HG02885 (cell line): ENCODE results near the gene TRAPPC12.
"Not testable (repeated sequence)": the region's sequence is repeated elsewhere in the genome, so short reads cannot be mapped to it uniquely, and the experiment has no call there.

Source experiments
- ATAC-seq: cut with Tn5 transposase; IDR thresholded peaks from one replicate; pipeline ENCODE4 v1.9.1; 2021; ENCODE audit warnings: mild to moderate bottlenecking; ENCODE audit not compliant: unreplicated experiment, poor library complexity

Gene TRAPPC12

DNA sequence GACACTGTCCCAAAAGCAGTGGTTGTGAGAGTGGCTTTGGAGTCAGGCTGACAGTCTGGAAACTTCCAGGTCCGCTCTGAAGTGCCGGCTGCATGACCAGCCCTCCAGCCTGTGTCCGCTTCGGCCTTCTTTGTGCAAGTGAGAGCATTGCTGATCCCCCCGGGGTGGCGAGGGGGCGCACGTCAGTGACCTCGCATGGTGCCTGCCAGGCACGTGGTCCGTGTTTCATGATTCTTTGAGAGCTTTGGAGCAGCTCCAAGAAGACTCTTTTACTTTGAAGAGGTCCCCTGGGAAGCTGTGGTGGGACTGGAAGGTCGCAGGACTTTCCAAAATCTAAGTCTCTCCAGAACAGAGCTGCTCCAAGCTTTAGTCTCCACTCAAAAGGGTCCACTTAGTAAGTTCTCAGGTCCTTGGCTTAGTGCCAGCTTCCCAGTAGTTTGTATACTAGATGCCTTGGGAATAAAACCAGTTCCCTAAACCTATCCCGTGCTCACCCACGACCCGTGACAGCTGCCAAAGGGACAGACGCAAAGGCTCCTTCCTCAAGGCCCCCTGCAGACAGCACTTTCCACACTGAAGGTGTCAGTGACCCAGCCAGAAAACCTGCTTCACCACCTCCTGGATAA lies 71.0 kb downstream of the TRAPPC12 start:
- ATAC-seq = no peak

DNA sequence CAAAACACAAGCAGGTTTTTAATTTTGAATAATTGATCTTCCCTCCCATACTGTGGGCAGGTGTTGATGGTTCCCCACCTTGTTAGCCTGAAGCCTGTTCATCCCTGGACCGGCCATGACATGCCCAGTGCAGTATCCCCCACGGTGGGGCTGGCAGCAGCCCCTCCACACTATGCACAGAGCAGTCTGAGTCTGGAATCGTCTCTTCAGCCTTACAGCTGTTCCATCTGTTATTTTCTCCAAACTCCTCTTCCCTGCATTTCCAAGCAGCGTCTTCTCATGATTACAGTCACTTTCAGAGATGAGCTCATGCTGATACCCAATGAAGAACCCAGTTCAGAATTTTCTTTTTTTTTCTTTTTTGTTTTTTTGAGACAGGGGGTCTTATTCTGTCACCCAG lies 71.7 kb downstream of the TRAPPC12 start:
- ATAC-seq = no peak

DNA sequence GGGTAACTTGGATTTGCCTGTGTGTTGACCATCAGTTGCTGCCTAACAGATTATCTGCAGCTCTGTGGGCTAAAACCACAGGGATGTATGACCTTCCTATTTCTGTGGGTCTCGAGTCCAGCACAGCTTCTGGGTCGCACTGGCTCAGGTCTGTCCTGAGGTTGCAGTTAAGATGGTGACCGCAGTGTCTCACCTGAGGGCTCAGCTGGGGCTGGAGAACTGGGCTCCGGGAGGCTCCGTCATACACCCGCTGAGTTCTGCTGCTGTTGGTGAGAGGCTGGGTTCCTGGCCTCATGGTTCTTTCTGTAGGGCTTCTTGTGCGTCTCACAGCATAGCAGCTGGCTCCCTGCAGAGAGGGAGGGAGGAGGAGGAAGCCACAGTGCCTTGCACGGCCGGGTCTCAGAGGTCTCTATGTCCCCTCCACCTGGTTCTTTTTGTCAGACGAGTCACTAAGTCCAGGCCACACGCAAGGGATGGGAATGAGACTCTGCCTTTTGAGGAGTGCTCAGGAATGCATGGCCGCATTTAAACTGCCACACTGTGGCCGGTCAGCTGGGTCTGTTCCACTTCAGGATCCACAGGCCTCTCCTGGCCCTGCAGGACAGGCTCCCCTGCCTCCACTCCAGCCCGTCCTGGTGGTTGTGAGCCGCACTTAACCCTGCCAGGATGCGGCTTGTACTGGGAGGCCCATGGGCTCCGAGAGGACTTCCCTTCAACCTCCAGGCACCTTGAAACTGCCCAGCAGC lies 72.6 kb downstream of the TRAPPC12 start:
- ATAC-seq = no peak

DNA sequence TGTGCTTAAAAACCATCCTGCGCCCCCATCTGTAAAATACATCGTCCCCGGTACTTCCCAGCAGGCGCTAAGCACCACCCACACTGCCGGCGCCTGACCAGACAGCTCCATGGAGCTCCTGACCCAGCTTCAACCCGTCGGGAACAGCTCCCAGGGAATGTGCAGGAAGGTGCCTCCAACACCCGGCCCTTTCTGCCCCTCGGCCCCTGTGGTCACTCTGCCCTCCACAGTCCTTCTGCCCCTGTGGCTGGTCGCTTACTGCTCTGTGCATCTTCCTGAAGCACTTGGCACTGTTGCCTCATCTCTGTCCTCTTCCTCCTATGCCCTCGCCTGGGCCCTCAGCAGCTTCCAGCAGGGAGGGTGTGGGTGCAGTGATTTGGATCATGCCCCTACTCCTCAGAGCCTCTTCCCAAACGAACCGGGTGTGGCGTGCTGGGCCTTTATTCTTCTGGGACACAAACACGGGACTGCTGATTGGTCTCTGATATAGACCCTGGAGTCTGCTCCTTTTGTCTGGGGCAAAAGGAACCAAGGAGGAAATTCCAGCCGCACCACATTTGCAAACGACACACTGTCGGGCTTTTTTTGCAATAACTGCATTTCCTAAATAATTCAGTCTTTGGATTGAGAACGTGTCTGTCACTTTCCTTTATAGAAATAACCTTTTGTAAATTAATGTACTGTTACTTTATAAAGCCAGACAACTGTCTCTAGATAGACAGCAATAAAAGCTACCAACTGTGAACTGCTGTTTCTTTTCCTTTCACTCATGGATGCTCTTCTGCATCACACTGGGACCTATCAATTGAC lies 73.9 kb downstream of the TRAPPC12 start:
- ATAC-seq = no peak

DNA sequence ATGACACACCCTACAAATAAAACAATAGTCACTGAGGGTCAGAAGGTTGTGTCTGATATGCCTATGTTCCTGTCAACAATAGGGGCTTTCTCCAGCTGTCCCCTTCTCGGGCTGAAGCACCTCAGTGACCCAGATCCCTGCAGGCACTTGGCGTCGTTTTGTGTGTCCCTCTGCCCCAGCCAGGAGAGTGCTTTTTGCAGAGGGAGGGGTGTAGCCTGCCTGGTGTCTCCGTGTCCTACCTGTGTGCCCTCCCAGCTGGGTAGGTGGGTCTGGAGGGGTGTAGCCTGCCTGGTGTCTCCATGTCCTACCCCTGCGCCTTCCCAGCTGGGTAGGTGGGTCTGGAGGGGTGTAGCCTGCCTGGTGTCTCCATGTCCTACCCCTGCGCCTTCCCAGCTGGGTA lies 74.5 kb downstream of the TRAPPC12 start:
- not testable (repeated sequence) for ATAC-seq

DNA sequence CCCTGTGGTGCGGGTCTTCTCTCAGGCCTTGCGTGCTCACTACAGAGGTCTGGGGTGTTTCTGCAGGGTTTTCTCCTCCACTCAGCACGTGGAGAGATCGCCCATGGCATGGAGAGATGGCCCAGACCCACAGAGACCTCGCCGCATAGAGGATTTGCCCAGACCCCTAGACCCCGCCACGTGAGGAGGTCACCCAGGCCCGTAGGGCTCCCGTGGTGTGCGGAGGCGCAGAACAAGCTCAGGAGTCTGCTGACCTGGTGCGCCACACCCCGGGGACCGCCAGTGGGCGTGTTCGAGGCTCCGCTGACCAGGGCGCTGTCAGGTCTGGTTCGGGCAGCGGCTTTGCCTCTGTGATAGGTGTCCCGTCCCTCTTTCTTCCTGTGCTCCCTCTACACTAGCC lies 75.3 kb downstream of the TRAPPC12 start:
- ATAC-seq = no peak

DNA sequence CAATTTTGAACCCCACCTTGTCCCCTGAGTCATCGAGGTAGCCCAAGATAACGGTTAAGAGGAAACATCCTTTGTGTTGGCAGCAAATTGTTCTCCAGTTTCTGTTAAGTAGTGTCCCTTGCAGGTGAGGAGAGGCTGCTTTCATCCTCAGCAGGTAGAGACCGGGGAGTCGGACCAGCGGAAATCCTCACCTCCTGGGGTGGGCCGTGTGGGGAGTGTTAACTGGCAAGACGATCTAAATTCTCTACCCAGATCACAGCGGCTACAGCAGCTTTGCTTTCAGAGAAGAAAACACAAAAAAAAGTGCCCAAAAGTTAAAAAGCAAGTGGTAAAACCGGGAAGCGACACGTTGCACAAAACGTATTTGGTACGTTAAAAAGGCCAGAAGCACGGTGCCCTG lies 76.6 kb downstream of the TRAPPC12 start:
- no peak for ATAC-seq

DNA sequence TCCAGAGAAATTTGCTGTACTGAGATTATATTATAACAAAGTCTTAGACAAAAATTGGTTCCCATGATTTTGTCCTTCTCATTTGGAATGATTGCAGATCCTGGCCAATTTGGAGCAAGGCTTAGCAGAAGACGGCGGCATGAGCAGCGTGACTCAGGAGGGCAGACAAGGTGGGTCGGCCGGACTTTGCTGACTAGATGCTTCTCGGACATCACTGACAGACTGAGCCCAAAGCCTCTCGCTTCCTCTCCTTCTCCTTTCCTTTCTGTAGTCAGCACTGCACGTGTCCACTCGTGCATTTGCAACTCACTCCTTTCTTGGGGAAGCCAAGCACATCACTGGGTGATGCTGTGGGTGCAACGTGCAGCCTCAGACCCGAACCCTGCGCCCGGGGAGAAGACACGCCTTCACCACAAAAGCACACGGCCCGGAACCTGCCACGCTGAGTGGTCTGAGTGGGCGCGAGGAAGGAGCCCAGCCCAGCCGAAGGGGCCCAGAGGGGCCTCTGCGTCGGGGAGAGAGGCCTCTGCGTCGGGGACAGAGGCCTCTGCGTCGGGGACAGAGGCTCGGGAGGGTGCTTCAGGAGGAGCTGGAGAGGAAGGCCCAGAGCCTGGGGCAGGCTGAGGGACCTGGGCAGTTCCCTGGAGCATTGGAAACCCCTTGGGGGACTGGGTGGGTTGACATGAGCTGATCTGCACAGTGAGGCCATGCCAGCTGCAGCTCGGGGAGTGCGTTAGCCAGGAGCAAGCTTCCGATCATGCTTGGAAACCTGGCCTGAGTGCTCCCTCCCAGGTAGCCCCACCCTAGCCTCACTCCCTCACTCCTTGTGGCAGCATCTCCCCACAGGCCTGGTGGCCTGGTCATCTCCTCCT lies 78.3 kb downstream of the TRAPPC12 start:
- ATAC-seq = no peak

DNA sequence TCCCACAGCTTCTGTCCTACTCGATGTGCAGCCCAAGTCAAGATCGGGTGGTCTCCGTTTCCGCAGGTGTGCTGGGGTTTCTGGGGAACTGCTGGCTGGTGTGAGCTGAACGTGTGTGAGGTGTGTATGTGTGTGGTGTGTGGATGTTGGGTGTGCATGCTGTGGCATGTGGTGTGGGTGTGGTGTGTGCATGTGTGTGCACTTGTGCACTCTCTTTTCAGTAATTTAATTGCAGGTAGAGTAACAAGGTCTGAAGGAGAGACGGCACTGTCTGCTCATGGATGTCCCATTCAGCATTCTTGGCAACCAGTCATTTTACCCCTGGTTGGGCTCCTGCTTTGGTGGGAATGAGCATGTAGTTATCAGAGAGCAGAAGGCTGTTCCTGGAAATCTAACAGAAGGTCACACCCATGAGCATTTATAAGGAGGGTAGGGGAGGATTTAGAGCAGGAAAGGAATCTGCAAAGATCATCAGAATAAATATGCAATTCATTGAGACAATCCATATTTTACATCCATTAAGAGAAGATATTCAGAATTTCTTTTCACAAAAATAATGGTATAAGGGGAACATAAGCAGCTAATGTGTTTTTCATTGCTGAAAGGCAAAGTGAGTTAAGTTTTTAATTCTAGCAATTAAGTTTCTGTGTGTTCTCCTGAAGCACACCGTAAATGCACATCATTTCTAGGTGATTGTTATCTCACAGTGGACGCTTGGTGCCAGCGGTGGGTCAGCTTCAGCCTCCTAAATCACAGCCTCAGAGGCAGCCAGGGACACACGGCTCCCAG lies 79.1 kb downstream of the TRAPPC12 start:
- no peak for ATAC-seq

DNA sequence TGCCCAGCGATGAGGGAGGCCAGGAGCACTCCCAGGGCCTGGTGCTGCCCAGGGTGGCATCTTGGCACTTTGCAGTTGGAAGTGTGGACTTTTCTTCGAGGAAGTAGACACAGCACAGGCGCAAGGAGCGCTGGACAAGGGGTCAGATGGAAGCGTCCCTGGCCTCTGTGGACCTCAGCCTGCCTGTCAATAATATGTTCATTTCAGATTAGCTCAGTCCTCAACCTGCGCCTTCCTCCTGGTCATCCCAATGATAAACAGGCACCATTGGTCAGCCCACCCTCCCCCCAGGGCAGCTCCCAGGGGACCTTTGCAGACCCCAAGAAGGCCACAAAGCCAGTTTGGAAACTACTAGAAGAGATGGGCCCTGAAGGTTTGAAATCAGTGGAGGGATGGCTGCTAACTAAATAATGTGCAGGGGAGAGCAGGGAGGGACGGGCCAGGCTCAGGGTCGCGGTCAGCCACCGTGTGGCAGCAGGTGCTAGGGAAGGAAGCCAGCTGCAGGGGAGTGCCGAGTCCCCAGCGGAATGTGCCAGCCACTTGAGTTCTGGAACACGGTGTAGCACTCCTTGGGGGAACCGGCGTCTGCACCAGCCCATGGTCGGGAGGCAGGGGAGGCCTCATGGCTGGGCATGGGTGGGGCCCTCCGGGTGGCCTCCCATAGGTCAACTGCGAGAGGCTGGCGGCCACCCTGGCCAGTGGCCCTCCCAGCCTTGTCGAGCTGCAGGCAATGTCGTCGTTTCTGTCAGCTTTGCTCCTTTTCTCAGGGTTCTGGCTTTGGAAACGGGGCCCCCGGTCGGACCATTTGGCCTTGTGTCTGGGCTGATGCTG lies 79.9 kb downstream of the TRAPPC12 start:
- ATAC-seq = no peak

DNA sequence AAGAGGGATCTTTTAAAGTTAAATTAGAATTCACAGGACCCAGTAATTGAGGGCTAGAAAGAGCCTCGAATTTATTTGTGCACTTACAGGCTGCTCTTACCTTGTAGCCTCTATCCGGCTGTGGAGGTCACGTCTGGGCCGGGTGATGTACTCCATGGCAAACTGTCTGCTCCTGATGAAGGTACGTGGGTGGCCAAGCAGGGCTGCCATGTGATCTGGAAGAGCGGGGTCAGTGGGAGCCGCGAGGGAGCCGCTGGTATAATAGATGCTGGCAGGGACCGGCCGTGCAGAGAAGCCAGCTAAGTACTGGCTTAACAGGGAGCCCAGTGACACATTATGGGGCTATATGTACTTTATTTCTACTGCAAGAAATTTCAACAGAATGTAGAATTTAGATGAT lies 80.7 kb downstream of the TRAPPC12 start:
- ATAC-seq = no peak

DNA sequence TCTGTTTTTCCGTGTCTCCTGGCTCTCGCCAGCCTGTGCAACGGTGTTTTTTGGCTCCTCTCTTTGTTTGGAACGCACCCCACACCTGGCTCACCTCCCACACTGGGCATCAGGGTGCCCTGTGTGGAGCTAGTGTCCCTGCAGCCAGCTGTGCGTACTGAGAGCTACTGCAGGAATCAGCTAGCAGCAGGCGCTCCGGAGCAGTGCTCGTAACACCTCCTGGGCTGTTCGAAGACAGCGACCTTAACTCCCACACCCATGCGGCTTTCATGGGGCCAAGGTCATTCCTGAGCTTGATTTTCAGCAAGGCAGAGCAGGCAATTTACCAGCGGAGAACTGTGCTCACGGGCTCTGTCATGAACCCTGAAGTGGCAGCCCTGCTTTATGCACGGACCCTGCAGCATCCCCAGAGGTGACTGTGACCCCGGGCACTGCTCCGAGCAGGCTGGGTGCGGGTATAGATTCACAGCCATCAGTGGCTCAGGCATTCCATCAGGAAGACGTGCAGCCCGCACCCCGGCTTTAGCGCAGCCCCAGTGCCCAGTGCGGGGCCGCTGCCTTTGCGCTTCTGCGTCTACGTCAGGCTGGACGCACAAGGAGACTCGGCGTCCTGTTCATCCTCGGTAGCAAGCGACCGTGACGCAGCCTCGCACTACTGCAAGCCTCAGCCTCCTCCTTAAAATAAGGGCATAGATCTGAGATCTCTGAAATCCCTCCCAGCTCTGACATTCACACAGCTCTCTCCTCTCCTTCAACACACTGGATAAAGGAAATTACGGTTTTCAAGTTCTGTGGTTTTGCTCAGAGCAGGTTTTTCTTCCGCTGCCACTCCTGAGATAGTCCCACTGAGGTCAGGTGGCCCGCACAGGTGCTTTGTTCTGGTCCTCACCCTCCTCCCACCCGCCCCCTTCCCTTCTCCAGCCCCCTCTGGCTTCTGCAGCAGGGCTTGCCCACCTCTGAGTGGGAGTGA lies 81.6 kb downstream of the TRAPPC12 start:
- no peak for ATAC-seq

DNA sequence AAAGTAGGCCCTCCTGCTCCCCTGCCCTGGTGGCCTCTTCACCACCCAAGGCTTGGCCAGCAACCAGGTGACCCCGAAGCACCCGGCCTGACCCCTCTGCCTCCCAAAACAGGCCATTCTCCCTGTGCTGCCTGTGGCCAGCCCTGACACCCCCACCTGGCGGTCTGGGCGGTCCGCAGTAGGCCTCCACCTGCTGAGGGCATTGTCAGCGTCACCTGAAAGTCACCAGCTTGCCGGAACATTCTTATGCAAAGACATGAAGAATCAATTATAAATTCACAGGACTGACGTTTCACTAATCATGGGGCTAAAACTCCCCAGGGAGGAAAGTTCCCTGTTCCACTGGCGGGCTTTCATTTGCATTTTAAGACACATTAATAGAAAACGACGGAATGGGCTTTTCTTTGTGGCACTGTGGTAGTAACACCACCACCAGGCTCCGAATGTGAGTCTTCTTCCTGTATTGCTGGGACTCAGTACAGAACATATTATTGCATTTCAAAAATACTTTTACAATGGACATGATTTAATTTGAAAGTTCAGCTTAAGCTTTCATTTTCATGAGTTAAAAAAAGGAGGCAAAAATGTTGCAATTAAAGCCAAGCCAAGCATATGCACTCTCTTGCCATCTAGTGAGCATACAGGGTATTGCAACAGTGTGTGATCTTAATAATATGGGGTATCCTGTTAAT lies 82.5 kb downstream of the TRAPPC12 start:
- ATAC-seq = peak; percentile 70

DNA sequence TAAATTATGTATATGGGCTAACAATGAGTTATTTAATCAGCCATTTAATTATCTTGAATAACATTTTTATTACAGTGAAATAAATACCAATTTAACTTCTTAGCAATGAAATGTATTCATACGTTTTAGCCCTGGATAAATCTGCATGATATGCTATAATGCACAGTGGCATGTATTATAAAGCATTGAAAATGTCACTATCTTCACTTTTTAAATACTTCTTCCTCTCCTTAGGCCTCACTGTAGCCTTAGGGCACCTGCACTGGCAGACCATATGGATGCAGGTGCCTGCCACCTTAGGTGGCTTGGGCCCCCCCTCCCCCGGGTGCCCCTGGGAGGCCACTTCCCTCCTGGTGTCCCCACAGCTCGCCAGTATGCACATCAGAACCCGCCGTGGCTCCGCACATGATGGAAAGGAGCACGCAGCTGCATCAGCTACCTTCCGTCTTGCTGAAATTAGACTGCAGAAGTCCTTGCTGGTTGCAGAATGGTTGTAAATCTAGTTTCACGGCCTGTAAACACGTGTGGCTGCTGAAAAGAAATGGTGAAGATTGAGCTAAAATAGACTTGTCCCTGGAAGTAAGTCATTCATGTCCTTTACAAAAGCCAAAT lies 83.1 kb downstream of the TRAPPC12 start:
- peak; percentile 8 for ATAC-seq

DNA sequence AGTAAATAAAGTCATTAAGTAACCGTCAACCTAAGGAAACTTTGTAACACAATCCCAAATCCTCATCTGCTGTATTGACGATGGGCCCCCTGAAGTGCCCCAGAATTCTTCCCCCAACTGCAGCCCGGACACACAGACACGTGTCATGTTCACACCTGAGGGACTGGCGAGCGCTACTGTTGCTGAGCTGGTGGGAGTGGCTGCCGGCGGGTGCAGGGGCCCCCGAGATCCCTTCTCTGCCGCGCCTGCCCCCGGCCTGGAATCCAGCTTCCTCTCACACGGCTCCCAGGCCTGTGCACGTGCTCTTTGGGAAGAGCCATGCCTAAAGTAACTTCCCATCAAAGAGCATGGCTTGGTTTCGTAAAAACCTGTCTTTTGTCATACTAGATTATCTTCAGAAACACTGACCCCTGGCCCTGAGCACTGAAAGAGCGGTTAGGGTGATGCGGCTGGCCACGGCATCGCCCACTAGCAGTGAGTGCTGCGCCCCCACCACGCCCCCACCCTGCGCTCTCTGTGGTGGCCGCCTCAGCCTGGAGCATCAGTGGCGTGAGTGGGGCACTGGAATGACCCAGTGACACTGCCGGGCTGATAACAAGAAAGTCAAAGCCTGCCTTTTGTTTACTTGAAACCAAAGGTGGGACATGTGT lies 83.8 kb downstream of the TRAPPC12 start:
- ATAC-seq = no peak

DNA sequence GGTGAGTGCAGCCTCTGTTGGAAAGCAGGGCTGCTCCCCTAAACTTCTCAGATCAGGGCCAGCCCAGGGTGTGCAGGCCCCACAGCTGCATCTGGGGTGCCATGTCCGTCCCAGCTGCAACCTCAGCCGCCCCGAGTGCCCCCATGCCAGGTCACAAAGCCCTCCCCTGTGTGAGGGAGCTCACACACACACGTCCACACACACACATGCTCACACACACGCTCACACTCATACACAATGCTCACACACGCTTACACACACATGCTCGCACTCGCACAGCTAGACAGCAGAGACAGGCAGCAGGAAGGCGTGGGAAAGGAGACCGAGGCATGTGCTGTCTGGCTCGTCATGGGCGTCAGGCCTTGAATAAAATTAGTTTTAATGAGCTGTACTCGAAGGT lies 84.5 kb downstream of the TRAPPC12 start:
- ATAC-seq = no peak
